ENCODE measurements around the gene METAP1D.

The METAP1D gene

DNA sequence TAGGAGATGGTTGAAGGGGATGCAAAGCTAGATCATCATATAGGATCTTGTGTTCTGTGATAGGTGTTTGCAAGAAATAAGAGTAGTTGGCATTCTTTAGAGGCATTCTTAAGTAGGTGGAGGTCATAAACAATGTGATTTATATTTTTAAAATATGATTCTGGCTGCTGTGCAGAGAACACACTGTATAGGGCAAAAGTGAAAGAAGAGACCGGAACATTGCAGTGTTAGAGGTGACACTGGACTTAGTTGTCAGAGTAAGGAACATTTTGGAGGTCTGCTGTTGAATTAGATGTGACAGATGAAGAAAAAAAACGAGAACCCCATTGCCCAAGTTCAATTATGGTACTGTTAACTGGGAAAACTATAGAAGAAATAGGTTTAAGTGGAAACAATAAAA lies 39.8 kb upstream of the METAP1D start:
- TF ChIP-seq, protein P1, sequence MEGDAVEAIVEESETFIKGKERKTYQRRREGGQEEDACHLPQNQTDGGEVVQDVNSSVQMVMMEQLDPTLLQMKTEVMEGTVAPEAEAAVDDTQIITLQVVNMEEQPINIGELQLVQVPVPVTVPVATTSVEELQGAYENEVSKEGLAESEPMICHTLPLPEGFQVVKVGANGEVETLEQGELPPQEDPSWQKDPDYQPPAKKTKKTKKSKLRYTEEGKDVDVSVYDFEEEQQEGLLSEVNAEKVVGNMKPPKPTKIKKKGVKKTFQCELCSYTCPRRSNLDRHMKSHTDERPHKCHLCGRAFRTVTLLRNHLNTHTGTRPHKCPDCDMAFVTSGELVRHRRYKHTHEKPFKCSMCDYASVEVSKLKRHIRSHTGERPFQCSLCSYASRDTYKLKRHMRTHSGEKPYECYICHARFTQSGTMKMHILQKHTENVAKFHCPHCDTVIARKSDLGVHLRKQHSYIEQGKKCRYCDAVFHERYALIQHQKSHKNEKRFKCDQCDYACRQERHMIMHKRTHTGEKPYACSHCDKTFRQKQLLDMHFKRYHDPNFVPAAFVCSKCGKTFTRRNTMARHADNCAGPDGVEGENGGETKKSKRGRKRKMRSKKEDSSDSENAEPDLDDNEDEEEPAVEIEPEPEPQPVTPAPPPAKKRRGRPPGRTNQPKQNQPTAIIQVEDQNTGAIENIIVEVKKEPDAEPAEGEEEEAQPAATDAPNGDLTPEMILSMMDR (IDR thresholded peaks at IDR 0.05; ENCODE audit: borderline replicate concordance, control extremely low read depth, extremely low read depth, insufficient read depth, missing control alignments), result no peak
- DNase-seq (ENCODE audit: low spot score), result no peak
- in situ Hi-C loops (cut with MboI; ENCODE audit: low sequenced_read_pairs, unreplicated experiment), result no loop called here

DNA sequence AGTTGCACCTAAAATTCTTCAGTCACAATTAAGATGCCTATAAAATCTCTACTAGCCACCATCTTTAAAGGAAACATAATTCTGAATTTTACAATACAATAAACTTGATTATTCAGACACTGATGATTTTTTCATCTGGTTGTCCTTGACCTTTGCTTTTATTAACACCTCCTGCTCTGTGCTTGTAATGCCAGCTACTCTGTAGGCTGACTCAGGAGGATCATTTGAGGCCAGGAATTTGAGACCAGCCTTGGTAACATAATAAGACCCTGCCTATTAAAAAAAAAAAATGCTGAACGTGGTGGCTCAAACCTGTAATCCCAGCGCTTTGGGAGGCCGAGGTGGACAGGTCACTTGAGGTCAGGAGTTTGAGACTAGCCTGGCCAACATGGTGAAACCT lies 39.2 kb upstream of the METAP1D start:
- DNase-seq (ENCODE audit: low spot score), result no peak
- TF ChIP-seq, protein P1 (IDR thresholded peaks at IDR 0.05; ENCODE audit: borderline replicate concordance, control extremely low read depth, extremely low read depth, insufficient read depth, missing control alignments), result no peak
- in situ Hi-C loops (cut with MboI; ENCODE audit: low sequenced_read_pairs, unreplicated experiment), result no loop called here

DNA sequence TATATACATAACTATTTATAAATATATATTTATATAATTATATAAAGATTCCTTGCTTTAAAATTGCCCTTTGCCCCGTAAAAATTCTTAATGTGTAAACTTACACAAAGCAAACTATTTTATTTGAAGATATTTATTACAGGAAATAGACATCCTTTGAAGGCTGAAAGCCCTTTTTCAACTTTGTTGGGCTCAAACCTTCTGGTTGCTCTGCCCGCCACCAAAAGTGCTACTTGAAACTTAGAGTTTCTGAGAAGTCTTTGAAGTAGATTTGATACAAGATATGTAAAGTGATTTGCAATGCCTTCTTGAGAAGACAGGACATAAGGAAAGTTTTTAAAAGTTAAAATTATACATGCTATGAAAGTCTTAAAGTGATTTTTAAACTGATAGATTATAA lies 36.6 kb upstream of the METAP1D start:
- DNase-seq (ENCODE audit: low spot score), result no peak
- in situ Hi-C loops (cut with MboI; ENCODE audit: low sequenced_read_pairs, unreplicated experiment), result no loop called here
- TF ChIP-seq, protein P1 (IDR thresholded peaks at IDR 0.05; ENCODE audit: borderline replicate concordance, control extremely low read depth, extremely low read depth, insufficient read depth, missing control alignments), result no peak

DNA sequence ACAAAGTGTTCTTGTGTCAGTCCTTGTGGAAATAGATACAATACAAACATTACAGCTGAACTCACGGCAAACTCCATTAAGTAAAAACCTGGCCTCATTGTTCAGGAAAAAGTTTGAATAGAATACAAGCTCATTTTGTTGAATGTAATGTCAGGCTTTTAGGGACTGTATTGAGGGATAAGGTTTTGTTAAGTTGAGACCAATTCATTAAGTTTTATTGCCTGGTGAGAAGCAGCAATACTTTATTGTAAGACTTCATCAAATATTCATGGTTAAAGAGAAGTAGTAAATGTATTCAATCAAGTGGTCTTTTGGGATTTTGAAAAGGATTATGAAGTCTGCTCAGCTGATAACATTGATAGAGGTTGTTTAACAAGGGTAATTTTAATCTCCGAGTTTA lies 35.4 kb upstream of the METAP1D start:
- DNase-seq (ENCODE audit: low spot score), result no peak
- TF ChIP-seq, protein P1 (IDR thresholded peaks at IDR 0.05; ENCODE audit: borderline replicate concordance, control extremely low read depth, extremely low read depth, insufficient read depth, missing control alignments), result no peak
- in situ Hi-C loops (cut with MboI; ENCODE audit: low sequenced_read_pairs, unreplicated experiment), result no loop called here

DNA sequence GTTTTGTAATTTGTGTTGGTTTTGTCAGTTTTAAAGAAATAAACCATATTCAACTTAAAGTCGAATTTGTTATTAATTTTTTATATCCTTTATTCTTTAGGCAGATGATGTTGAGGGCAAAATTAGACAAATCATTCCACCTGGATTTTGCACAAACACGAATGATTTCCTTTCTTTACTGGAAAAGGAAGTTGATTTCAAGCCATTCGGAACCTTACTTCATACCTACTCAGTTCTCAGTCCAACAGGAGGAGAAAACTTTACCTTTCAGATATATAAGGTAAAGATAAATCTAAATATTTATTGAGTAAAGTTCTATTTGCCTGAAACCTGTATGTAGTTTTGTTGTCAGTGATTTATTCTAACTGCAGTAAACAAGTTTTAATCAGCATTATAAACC lies 34.5 kb upstream of the METAP1D start:
- in situ Hi-C loops (cut with MboI; ENCODE audit: low sequenced_read_pairs, unreplicated experiment), result no loop called here
- TF ChIP-seq, protein P1 (IDR thresholded peaks at IDR 0.05; ENCODE audit: borderline replicate concordance, control extremely low read depth, extremely low read depth, insufficient read depth, missing control alignments), result no peak
- no peak for DNase-seq (ENCODE audit: low spot score)

DNA sequence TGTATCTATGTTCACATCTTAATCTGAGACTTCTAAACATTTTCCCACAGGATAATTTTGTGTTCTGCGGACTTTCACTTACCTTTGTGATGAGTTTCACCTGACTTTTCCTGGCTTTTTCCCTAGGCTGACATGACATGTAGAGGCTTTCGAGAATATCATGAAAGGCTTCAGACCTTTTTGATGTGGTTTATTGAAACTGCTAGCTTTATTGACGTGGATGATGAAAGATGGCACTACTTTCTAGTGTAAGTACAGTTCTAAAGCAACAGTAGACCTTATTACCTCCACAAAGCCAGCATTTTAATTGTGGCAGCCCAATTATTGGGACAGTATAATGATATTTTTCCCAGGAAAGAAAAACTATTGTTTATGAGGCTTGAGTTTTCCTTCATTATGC lies 34.1 kb upstream of the METAP1D start:
- DNase-seq (ENCODE audit: low spot score), result no peak
- TF ChIP-seq, protein P1 (IDR thresholded peaks at IDR 0.05; ENCODE audit: borderline replicate concordance, control extremely low read depth, extremely low read depth, insufficient read depth, missing control alignments), result no peak
- in situ Hi-C loops (cut with MboI; ENCODE audit: low sequenced_read_pairs, unreplicated experiment), result no loop called here

DNA sequence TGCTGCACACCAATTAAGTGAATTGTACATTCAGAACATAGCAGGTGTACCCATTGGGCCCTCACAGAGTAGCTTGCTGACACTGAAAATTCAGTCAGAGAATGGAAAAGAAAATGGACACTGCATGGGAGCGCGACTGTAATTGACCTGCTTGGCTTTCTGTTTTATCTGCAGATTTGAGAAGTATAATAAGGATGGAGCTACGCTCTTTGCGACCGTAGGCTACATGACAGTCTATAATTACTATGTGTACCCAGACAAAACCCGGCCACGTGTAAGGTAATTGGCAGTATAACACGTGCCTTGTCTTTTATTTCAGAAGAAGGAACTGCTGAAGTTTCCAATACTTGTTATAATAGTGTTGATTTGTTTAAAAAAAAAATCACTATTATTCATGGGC lies 33.5 kb upstream of the METAP1D start:
- TF ChIP-seq, protein P1 (IDR thresholded peaks at IDR 0.05; ENCODE audit: borderline replicate concordance, control extremely low read depth, extremely low read depth, insufficient read depth, missing control alignments), result no peak
- in situ Hi-C loops (cut with MboI; ENCODE audit: low sequenced_read_pairs, unreplicated experiment), result no loop called here
- no peak for DNase-seq (ENCODE audit: low spot score)

Data from GM13976 (cell line).